Measurements from ENCODE around the gene LRRN2. TPM values are rescaled to one million over a fixed set of nuclear protein-coding genes. Genes with fewer than 3 reads are reported as not detected.

The LRRN2 gene
- total and polyA plus RNA-seq, 2 donors (not counting 1 experiment from before 2014, with no cell fraction given) = not detected

GRCh38 chr1:204684571-204685235 is 835 bp downstream of the LRRN2 start:
- Histone ChIP-seq H3K4me1 (ENCODE audit: control insufficient read depth, extremely low read depth, insufficient read depth, low read length) (no peaks in the 10 kb centered on the region), H3K4me2 (ENCODE audit: extremely low read depth, insufficient read depth, low read length) (no peak overlapping the region), H2AFZ (ENCODE audit: low read length) (no peak overlapping the region), H3K27ac (ENCODE audit: insufficient read depth, low read length) (no peak overlapping the region), H4K20me1 (ENCODE audit: control insufficient read depth, extremely low read depth, insufficient read depth, low read length) (no peaks in the 10 kb centered on the region), H3K36me3 (ENCODE audit: control insufficient read depth, insufficient read depth, low read length) (no peaks in the 10 kb centered on the region), H3K9me3 (ENCODE audit: control insufficient read depth, insufficient read depth, low read depth, low read length) (no peaks in the 10 kb centered on the region), H3K79me2 (ENCODE audit: control insufficient read depth, insufficient read depth, low read length) (no peaks in the 10 kb centered on the region), H3K9ac (ENCODE audit: insufficient read depth, low read length) (no peak overlapping the region), H3K4me3 (replicated peaks in 1 of 4; ENCODE audit: control extremely low read depth in 1 of 4, insufficient read depth in 1 of 4, low read depth in 3 of 4, low read length in 4 of 4) (no peak overlapping the region), H3K27me3 (ENCODE audit: control insufficient read depth, insufficient read depth, low read length) (peaks cover 48% of the 10 kb centered on the region)
- TF ChIP-seq EZH2 (IDR thresholded peaks at IDR 0.05; ENCODE audit: low read length, missing control alignments) (no peak), CTCF (conservative IDR thresholded peaks at IDR 0.05 in 1 of 2, IDR thresholded peaks at IDR 0.05 in 1 of 2; ENCODE audit: low read depth in 1 of 2, low read length in 2 of 2) (no peak)
- peak in 1 of 2 donors; percentile 11 for DNase-seq (ENCODE audit: low read depth in 2 of 2)

- peaks cover 52% of the 10 kb centered on the region for H3K27me3 ChIP-seq (ENCODE audit: control insufficient read depth, insufficient read depth, low read length)
- H3K36me3 ChIP-seq (ENCODE audit: control insufficient read depth, insufficient read depth, low read length) = no peaks in the 10 kb centered on the region
- H3K9me3 ChIP-seq (ENCODE audit: control insufficient read depth, insufficient read depth, low read depth, low read length) = no peaks in the 10 kb centered on the region
- H3K27ac ChIP-seq (ENCODE audit: insufficient read depth, low read length) = no peak overlapping the region
- DNase-seq (ENCODE audit: low read depth in 2 of 2) = no peak
- H3K4me2 ChIP-seq (ENCODE audit: extremely low read depth, insufficient read depth, low read length) = no peak overlapping the region
- no peaks in the 10 kb centered on the region for H3K4me1 ChIP-seq (ENCODE audit: control insufficient read depth, extremely low read depth, insufficient read depth, low read length)
- H4K20me1 ChIP-seq (ENCODE audit: control insufficient read depth, extremely low read depth, insufficient read depth, low read length) = no peaks in the 10 kb centered on the region
- H2AFZ ChIP-seq (ENCODE audit: low read length) = no peak overlapping the region
- TF ChIP-seq CTCF (conservative IDR thresholded peaks at IDR 0.05 in 1 of 2, IDR thresholded peaks at IDR 0.05 in 1 of 2; ENCODE audit: low read depth in 1 of 2, low read length in 2 of 2) = no peak
- no peak for TF ChIP-seq EZH2 (IDR thresholded peaks at IDR 0.05; ENCODE audit: low read length, missing control alignments)
- H3K79me2 ChIP-seq (ENCODE audit: control insufficient read depth, insufficient read depth, low read length) = no peaks in the 10 kb centered on the region
- no peak overlapping the region for H3K4me3 ChIP-seq (replicated peaks in 1 of 4; ENCODE audit: control extremely low read depth in 1 of 4, insufficient read depth in 1 of 4, low read depth in 3 of 4, low read length in 4 of 4)
- H3K9ac ChIP-seq (ENCODE audit: insufficient read depth, low read length) = no peak overlapping the region
These were observed 1.4 kb downstream of the LRRN2 start for GRCh38 chr1:204684206-204684570.

GRCh38 chr1:204683284-204684205 is 2.0 kb downstream of the LRRN2 start:
- TF ChIP-seq EZH2 (IDR thresholded peaks at IDR 0.05; ENCODE audit: low read length, missing control alignments) (peak; percentile 28), CTCF (conservative IDR thresholded peaks at IDR 0.05 in 1 of 2, IDR thresholded peaks at IDR 0.05 in 1 of 2; ENCODE audit: low read depth in 1 of 2, low read length in 2 of 2) (no peak)
- Histone ChIP-seq H3K9ac (ENCODE audit: insufficient read depth, low read length) (no peak overlapping the region), H3K27me3 (ENCODE audit: control insufficient read depth, insufficient read depth, low read length) (peaks cover 52% of the 10 kb centered on the region)

More at GRCh38 chr1:204683284-204684205, 2.0 kb downstream of the LRRN2 start:
- Histone ChIP-seq H3K4me2 (ENCODE audit: extremely low read depth, insufficient read depth, low read length) (no peak overlapping the region), H3K27ac (ENCODE audit: insufficient read depth, low read length) (no peak overlapping the region), H3K79me2 (ENCODE audit: control insufficient read depth, insufficient read depth, low read length) (no peaks in the 10 kb centered on the region), H3K4me1 (ENCODE audit: control insufficient read depth, extremely low read depth, insufficient read depth, low read length) (no peaks in the 10 kb centered on the region), H2AFZ (ENCODE audit: low read length) (no peak overlapping the region), H4K20me1 (ENCODE audit: control insufficient read depth, extremely low read depth, insufficient read depth, low read length) (no peaks in the 10 kb centered on the region), H3K9me3 (ENCODE audit: control insufficient read depth, insufficient read depth, low read depth, low read length) (no peaks in the 10 kb centered on the region), H3K36me3 (ENCODE audit: control insufficient read depth, insufficient read depth, low read length) (no peaks in the 10 kb centered on the region), H3K4me3 (replicated peaks in 1 of 4; ENCODE audit: control extremely low read depth in 1 of 4, insufficient read depth in 1 of 4, low read depth in 3 of 4, low read length in 4 of 4) (no peak overlapping the region)
- DNase-seq (ENCODE audit: low read depth in 2 of 2) = no peak
